Muscle layer of duodenum (tissue), 2 donors: ENCODE measurements around the gene EEIG1.

Experiments
- H3K27ac ChIP-seq: one replicate; pipeline ENCODE4 v1.7.0; 2013; ENCODE audit warnings: mild to moderate bottlenecking, low read length
- H3K27me3 ChIP-seq: one replicate; pipeline ENCODE4 v1.7.0; 2013; ENCODE audit warnings: low read depth, mild to moderate bottlenecking, control low read depth, low read length
- H3K36me3 ChIP-seq, 2 donors: one replicate each; pipeline ENCODE4 v1.7.0; 2013; ENCODE audit warnings: low read length in 2 of 2, control low read depth in 1 of 2, mild to moderate bottlenecking in 1 of 2; ENCODE audit not compliant: insufficient read depth in 2 of 2, control insufficient read depth in 1 of 2
- H3K4me1 ChIP-seq, 2 donors: one replicate each; pipeline ENCODE4 v1.7.0; 2013; ENCODE audit warnings: low read length in 2 of 2, mild to moderate bottlenecking in 2 of 2, control low read depth in 1 of 2, moderate library complexity in 1 of 2; ENCODE audit not compliant: insufficient read depth in 2 of 2, control insufficient read depth in 1 of 2
- H3K4me3 ChIP-seq, 2 donors: one replicate each; pipeline ENCODE4 v1.7.0; 2013; ENCODE audit warnings: low read length in 2 of 2, low read depth in 1 of 2, mild to moderate bottlenecking in 1 of 2
- H3K9me3 ChIP-seq, 2 donors: one replicate each; pipeline ENCODE4 v1.7.0; 2013; ENCODE audit warnings: low read length in 2 of 2, control low read depth in 1 of 2, mild to moderate bottlenecking in 1 of 2; ENCODE audit not compliant: control insufficient read depth in 1 of 2
- donor health status: healthy.

Gene EEIG1

GRCh38 chr9:127999461-127999860 is 18.7 kb upstream of the EEIG1 start:
- Histone ChIP-seq H3K4me1 (no peaks in the 10 kb centered on the region), H3K4me3 (no peak overlapping the region), H3K36me3 (no peaks in the 10 kb centered on the region), H3K27me3 (no peaks in the 10 kb centered on the region), H3K9me3 (no peaks in the 10 kb centered on the region), H3K27ac (no peak overlapping the region)

GRCh38 chr9:127993721-127994120 is 12.9 kb upstream of the EEIG1 start:
- peaks cover 0 to 4% of the 10 kb centered on the region in 2 donors for H3K4me1 ChIP-seq
- H3K4me3 ChIP-seq, result no peak overlapping the region
- no peaks in the 10 kb centered on the region for H3K27me3 ChIP-seq
- no peaks in the 10 kb centered on the region for H3K36me3 ChIP-seq
- H3K9me3 ChIP-seq, result no peaks in the 10 kb centered on the region
- no peak overlapping the region for H3K27ac ChIP-seq

GRCh38 chr9:127991757-127992274 is 11.0 kb upstream of the EEIG1 start:
- no peaks in the 10 kb centered on the region for H3K9me3 ChIP-seq
- H3K4me3 ChIP-seq, result no peak overlapping the region
- H3K36me3 ChIP-seq, result no peaks in the 10 kb centered on the region
- H3K27ac ChIP-seq, result no peak overlapping the region
- H3K27me3 ChIP-seq, result no peaks in the 10 kb centered on the region
- H3K4me1 ChIP-seq, result peaks cover 0 to 4% of the 10 kb centered on the region in 2 donors

- Histone ChIP-seq H3K4me3 (no peak overlapping the region), H3K27ac (peak overlapping the region; percentile 36), H3K27me3 (no peaks in the 10 kb centered on the region), H3K9me3 (no peaks in the 10 kb centered on the region), H3K4me1 (peaks cover 0 to 4% of the 10 kb centered on the region in 2 donors), H3K36me3 (no peaks in the 10 kb centered on the region)
Measured at GRCh38 chr9:127991017-127991756, 10.4 kb upstream of the EEIG1 start.

DNA sequence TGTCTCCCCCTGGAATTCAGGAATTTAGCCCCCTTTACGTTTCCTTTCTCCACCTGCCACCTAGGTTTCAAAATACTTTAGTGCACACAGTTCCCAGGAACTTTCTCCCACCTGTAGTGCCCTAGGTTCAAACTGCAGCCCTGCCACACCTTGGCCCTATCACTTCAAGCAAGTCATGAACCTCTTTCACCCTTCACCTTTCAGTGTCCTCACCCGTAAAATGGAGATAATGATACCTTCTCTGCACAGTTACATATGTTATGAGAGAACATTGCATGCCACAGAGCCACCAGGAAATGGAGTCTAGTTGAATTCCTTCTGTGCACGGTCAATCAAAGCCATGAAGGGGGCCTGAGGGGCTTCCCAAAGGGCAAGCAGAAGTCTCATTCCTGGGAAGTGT is 9.8 kb upstream of the EEIG1 start:
- Histone ChIP-seq H3K36me3 (no peaks in the 10 kb centered on the region), H3K9me3 (no peaks in the 10 kb centered on the region), H3K4me1 (peaks cover 0 to 4% of the 10 kb centered on the region in 2 donors), H3K27ac (peak overlapping the region; percentile 36), H3K27me3 (no peaks in the 10 kb centered on the region), H3K4me3 (no peak overlapping the region)

- H3K27ac ChIP-seq, result no peak overlapping the region
- H3K4me3 ChIP-seq, result no peak overlapping the region
Measured at GRCh38 chr9:127989094-127989493, 8.3 kb upstream of the EEIG1 start.

DNA sequence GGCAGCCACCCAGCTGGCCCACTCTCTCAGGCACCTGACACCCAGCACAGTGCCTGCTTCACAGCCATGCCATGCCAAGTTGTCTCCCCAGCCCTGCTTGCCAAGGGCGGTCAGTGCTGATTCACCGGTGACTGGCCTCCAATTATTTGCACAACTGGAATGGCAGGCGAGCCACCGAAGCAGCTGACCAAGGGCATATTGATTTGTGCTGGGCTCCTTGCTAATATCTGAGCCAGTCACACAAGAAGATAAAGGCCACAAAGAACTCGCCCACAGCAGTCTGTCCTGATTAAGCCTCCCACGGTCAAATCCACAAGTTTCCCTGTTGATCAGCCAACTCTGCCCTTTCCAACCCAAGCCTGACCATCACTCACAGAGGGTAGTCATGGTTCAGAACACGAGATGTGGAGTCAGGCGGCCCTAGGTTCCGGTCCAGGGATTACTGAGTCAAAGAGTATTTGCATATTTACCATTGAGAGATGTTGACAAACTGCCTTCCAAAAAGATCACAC is 6.4 kb upstream of the EEIG1 start:
- no peak overlapping the region for H3K4me3 ChIP-seq
- no peaks in the 10 kb centered on the region for H3K27me3 ChIP-seq
- no peak overlapping the region for H3K27ac ChIP-seq
- no peaks in the 10 kb centered on the region for H3K9me3 ChIP-seq
- H3K36me3 ChIP-seq, result no peaks in the 10 kb centered on the region
- H3K4me1 ChIP-seq, result peaks cover 0 to 4% of the 10 kb centered on the region in 2 donors

More at GRCh38 chr9:127989094-127989493, 8.3 kb upstream of the EEIG1 start:
- Histone ChIP-seq H3K4me1 (peaks cover 0 to 4% of the 10 kb centered on the region in 2 donors), H3K27me3 (no peaks in the 10 kb centered on the region), H3K36me3 (no peaks in the 10 kb centered on the region), H3K9me3 (no peaks in the 10 kb centered on the region)

DNA sequence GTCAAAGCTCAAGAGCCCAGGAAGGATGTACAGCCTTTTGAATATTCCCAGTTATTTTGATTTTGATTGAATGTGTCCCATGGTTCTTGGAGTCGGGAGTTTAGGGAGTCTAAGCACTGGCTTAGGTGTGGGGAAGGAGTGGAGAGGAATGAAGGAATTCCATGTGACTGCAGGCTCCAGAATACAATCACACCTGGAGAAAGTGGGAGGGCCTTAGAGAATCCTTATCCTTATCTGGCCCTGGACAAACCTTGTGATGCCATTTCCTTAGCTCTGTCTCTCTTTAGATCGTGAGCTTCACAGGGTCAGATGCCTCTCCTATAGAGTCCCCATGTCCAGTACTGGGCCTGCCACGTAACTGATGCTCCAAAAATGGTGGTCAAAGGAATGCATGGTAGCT is 4.2 kb upstream of the EEIG1 start:
- H3K4me1 ChIP-seq, result peaks cover 4 to 9% of the 10 kb centered on the region in 2 donors
- no peaks in the 10 kb centered on the region for H3K9me3 ChIP-seq
- H3K4me3 ChIP-seq, result no peak overlapping the region
- H3K27ac ChIP-seq, result no peak overlapping the region
- no peaks in the 10 kb centered on the region for H3K36me3 ChIP-seq
- H3K27me3 ChIP-seq, result no peaks in the 10 kb centered on the region

DNA sequence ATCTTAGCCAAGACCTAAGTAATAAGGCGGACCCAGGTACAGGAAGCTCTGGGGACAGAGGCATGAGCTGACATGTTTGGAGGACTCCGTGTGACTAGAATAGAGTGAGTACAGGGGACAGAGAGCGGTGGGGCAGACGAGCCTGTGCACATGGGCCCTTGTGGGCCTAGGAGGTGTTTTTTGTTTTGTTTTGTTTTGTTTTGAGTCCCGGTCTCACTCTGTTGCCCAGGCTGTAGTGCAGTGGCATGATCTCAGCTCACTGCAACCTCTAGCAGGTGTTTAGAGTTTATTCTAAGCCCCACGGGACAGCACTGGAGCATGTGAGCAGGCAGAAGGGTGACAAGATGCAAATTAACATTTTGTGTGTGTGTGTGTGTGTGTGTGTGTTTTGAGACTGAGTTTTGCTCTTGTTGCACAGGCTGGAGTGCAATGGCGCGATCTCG is 3.1 kb upstream of the EEIG1 start:
- Histone ChIP-seq H3K36me3 (no peaks in the 10 kb centered on the region), H3K9me3 (no peaks in the 10 kb centered on the region), H3K4me1 (peaks cover 4 to 19% of the 10 kb centered on the region in 2 donors), H3K27ac (no peak overlapping the region), H3K4me3 (no peak overlapping the region), H3K27me3 (no peaks in the 10 kb centered on the region)

- H3K36me3 ChIP-seq, result no peaks in the 10 kb centered on the region
- no peak overlapping the region for H3K27ac ChIP-seq
- no peaks in the 10 kb centered on the region for H3K27me3 ChIP-seq
- no peak overlapping the region for H3K4me3 ChIP-seq
- H3K9me3 ChIP-seq, result no peaks in the 10 kb centered on the region
- peaks cover 4 to 27% of the 10 kb centered on the region in 2 donors for H3K4me1 ChIP-seq
Measured at GRCh38 chr9:127982912-127983311, 2.1 kb upstream of the EEIG1 start.

DNA sequence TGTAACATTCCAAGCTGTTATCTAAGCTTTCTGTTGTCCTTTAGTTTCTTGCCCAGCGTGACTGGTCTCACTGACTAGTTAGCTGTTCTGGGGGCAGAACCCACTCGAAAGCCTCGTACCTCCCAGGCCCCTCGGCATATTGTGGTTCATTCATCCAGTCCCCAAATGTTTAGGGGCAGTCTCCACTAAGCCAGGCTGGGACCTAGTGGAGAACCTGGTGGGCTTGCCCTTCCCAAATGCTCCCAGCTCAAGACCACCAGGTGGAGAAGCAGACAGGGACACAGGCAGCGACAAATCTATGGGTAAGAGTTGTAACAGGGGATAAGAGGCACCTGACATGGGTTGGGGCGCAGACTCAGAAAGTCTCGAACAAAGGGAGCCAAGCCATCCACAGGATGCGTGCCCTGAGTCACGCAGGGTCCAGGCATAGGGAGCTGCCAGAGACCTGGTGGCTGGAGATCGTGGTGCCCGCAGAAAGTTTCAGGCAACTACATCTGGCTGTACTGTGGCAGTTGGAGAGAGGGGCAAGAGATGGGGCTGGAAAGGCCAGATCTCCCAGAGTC is 851 bp upstream of the EEIG1 start:
- Histone ChIP-seq H3K4me3 (peak overlapping the region; percentile 66 to 73), H3K36me3 (no peaks in the 10 kb centered on the region), H3K27me3 (no peaks in the 10 kb centered on the region), H3K4me1 (peaks cover 11 to 40% of the 10 kb centered on the region in 2 donors), H3K27ac (peak overlapping the region; percentile 91), H3K9me3 (no peaks in the 10 kb centered on the region)
